GM12878 (cell line): ENCODE measurements around the gene SF1. TPM values are rescaled to one million over a fixed set of nuclear protein-coding genes. Genes with fewer than 3 reads are reported as not detected.

Source experiments
- ASH2L ChIP-seq: fragments of 300-600, 200-600 bp; sonication (generic); IDR thresholded peaks from 2 replicates; pipeline ENCODE4 v1.6.1; 2017; ENCODE audit warnings: low read depth, mild to moderate bottlenecking, borderline replicate concordance
- ATF7 ChIP-seq: fragments of 450-650 bp; IDR thresholded peaks from 2 replicates; pipeline ENCODE4 v1.6.1; 2016; ENCODE audit warnings: low read depth, mild to moderate bottlenecking
- BMI1 ChIP-seq: fragments of 450-650 bp; IDR thresholded peaks from 2 replicates; pipeline ENCODE4 v1.6.1; 2016; ENCODE audit warnings: mild to moderate bottlenecking, moderate library complexity, borderline replicate concordance
- CEBPB ChIP-seq, 2 experiments: fragments of 150-350 bp in 1 of 2; IDR thresholded peaks; 2 replicates each; pipeline ENCODE4 v1.6.1; 2012 to 2014; ENCODE audit warnings: low read depth in 2 of 2, low read length in 2 of 2, borderline replicate concordance in 1 of 2, inconsistent platforms in 1 of 2
- CREM ChIP-seq: IDR thresholded peaks from 2 replicates; pipeline ENCODE4 v1.6.1; 2014; ENCODE audit warnings: antibody characterized with exemption, low read depth
- CTCF ChIP-seq, 3 experiments: IDR thresholded peaks in 2 of 3; conservative IDR thresholded peaks in 1 of 3; 2 replicates each; pipeline ENCODE4 v1.5.1; 2011; ENCODE audit warnings: low read depth in 3 of 3, low read length in 3 of 3, mild to moderate bottlenecking in 3 of 3, control low read depth in 2 of 3, moderate library complexity in 2 of 3, inconsistent platforms in 1 of 3, mixed read lengths in 1 of 3; ENCODE audit not compliant: control insufficient read depth in 2 of 3, insufficient read depth in 1 of 3; ENCODE audit errors: extremely low read depth in 1 of 3
- DPF2 ChIP-seq: fragments of 450-650 bp; IDR thresholded peaks from 2 replicates; pipeline ENCODE4 v1.6.1; 2017; ENCODE audit warnings: mild to moderate bottlenecking
- ETV6 ChIP-seq, 2 experiments: fragments of 450-650 bp in 1 of 2; IDR thresholded peaks in 1 of 2; conservative IDR thresholded peaks in 1 of 2; 2 replicates each; pipeline ENCODE4 v1.6.1; 2014; ENCODE audit warnings: antibody characterized with exemption in 1 of 2, borderline replicate concordance in 1 of 2, low read depth in 1 of 2, mild to moderate bottlenecking in 1 of 2, moderate library complexity in 1 of 2
- GATAD2B ChIP-seq: fragments of 450-650 bp; conservative IDR thresholded peaks from 2 replicates; pipeline ENCODE4 v1.6.1; 2017; ENCODE audit warnings: low read depth, mild to moderate bottlenecking, moderate library complexity
- HSF1 ChIP-seq: fragments of 150-350 bp; IDR thresholded peaks from 2 replicates; pipeline ENCODE4 v1.6.1; 2014; ENCODE audit warnings: mild to moderate bottlenecking, low read depth, low read length
- IKZF2 ChIP-seq, 2 experiments: fragments of 450-650 bp; IDR thresholded peaks; 2 replicates each; pipeline ENCODE4 v1.6.1; 2017; ENCODE audit warnings: mild to moderate bottlenecking in 2 of 2, moderate library complexity in 2 of 2
- IRF4 ChIP-seq: IDR thresholded peaks from 2 replicates; pipeline ENCODE4 v1.6.1; 2011; ENCODE audit warnings: low read depth, low read length
- KDM1A ChIP-seq: fragments of 200-600 bp; sonication (generic); IDR thresholded peaks from 2 replicates; pipeline ENCODE4 v1.6.1; 2016; ENCODE audit warnings: borderline replicate concordance
- KLF5 ChIP-seq: fragments of 450-650 bp; IDR thresholded peaks from 2 replicates; pipeline ENCODE4 v1.6.1; 2014; ENCODE audit warnings: mild to moderate bottlenecking; ENCODE audit not compliant: partially characterized antibody
- MEF2B ChIP-seq: fragments of 450-650 bp; IDR thresholded peaks from 2 replicates; pipeline ENCODE4 v1.6.1; 2018; ENCODE audit warnings: mild to moderate bottlenecking, moderate library complexity; ENCODE audit not compliant: partially characterized antibody, poor library complexity, severe bottlenecking
- MXI1 ChIP-seq: fragments of 150-350 bp; IDR thresholded peaks from 2 replicates; pipeline ENCODE4 v1.6.1; 2011; ENCODE audit warnings: low read depth, mild to moderate bottlenecking, inconsistent platforms, low read length, improper control_type of control experiment
- NFYB ChIP-seq: IDR thresholded peaks from 2 replicates; pipeline ENCODE4 v1.6.1; 2011; ENCODE audit warnings: low read depth, mild to moderate bottlenecking, low read length, improper control_type of control experiment, moderate library complexity; ENCODE audit not compliant: insufficient read depth
- NR2F1 ChIP-seq: fragments of 450-650 bp; conservative IDR thresholded peaks from 2 replicates; pipeline ENCODE4 v1.6.1; 2017; ENCODE audit warnings: mild to moderate bottlenecking
- NRF1 ChIP-seq: conservative IDR thresholded peaks from 2 replicates; pipeline ENCODE4 v1.6.1; 2011; ENCODE audit warnings: mild to moderate bottlenecking, low read depth, low read length, improper control_type of control experiment
- PAX8 ChIP-seq: fragments of 450-650 bp; IDR thresholded peaks from 2 replicates; pipeline ENCODE4 v1.6.1; 2017; ENCODE audit warnings: mild to moderate bottlenecking, moderate library complexity
- RUNX3 ChIP-seq: IDR thresholded peaks from 2 replicates; pipeline ENCODE4 v1.6.1; 2012; ENCODE audit warnings: low read length, inconsistent platforms
- SIN3A ChIP-seq: IDR thresholded peaks from 2 replicates; pipeline ENCODE4 v1.6.1; 2012; ENCODE audit warnings: low read depth, low read length, improper control_type of control experiment
- SMAD1 ChIP-seq: fragments of 450-650 bp; IDR thresholded peaks from 2 replicates; pipeline ENCODE4 v1.6.1; 2018; ENCODE audit warnings: mild to moderate bottlenecking, low read depth; ENCODE audit not compliant: partially characterized antibody
- SMARCA5 ChIP-seq: fragments of 450-650 bp; IDR thresholded peaks from 2 replicates; pipeline ENCODE4 v1.6.1; 2017; ENCODE audit warnings: mild to moderate bottlenecking
- SUPT20H ChIP-seq: IDR thresholded peaks from 2 replicates; pipeline ENCODE4 v1.6.1; 2011; ENCODE audit warnings: low read depth, mild to moderate bottlenecking, low read length, moderate library complexity, borderline replicate concordance; ENCODE audit not compliant: control insufficient read depth
- YY1 ChIP-seq: IDR thresholded peaks from 2 replicates; pipeline ENCODE4 v1.6.1; 2011; ENCODE audit warnings: low read depth, mild to moderate bottlenecking, low read length
- polyA plus RNA-seq, 11 experiments: library from polyadenylated mRNA; depleted of rRNA in 4 of 11; unstranded in 6 of 11; stranded (reverse) in 5 of 11; fragments of >200 nt; fragmentation: Nextera tagmentation in 4 of 11; fragmentation: Illumina TruSeq in 1 of 11; extraction: Ambion mirVana in 4 of 11; extraction: Trizol in 1 of 11; gene quantifications; 1 replicate in 1 of 11; 2 replicates in 10 of 11; pipeline versions ENCODE4 v1.2.1 to v1.2.3, GENCODE V29; 2011 to 2016; ENCODE audit warnings: inconsistent platforms in 2 of 11, missing spikeins in 2 of 11, low read depth in 1 of 11
- total RNA-seq, 4 experiments: library from RNA; depleted of rRNA in 3 of 4; stranded (reverse); fragments of >200 nt in 3 of 4; fragmentation: Illumina TruSeq in 1 of 4; extraction: Trizol in 1 of 4; gene quantifications; 2 replicates each; pipeline versions ENCODE4 v1.2.1 to v1.2.3, GENCODE V29; 2013 to 2021

The SF1 gene
- total and polyA plus RNA-seq, 10 of the 15 experiments (the other 5 are each of a cell fraction or from before 2014, with no cell fraction given), result 13.6 to 337 (median 103) TPM

- TF ChIP-seq SUPT20H, result no peak
- TF ChIP-seq NR2F1, result peak; percentile 77
- no peak for TF ChIP-seq ASH2L
- TF ChIP-seq SIN3A, result peak; percentile 29; the same call in 1 of the 2 replicates
- TF ChIP-seq CTCF (IDR thresholded peaks at IDR 0.05 in 2 of 3, conservative IDR thresholded peaks at IDR 0.05 in 1 of 3; ENCODE audit: control insufficient read depth in 2 of 3, extremely low read depth in 1 of 3, insufficient read depth in 1 of 3, low read depth in 3 of 3, low read length in 3 of 3), result peak; percentile 67 to 84 (median 74)
- TF ChIP-seq KLF5, result no peak
- TF ChIP-seq KDM1A, result no peak
- TF ChIP-seq CEBPB (IDR thresholded peaks at IDR 0.05; ENCODE audit: borderline replicate concordance in 1 of 2, low read depth in 2 of 2, low read length in 2 of 2), result no peak
- no peak for TF ChIP-seq MEF2B
- peak; percentile 8; the same call in 1 of the 2 replicates for TF ChIP-seq RUNX3
- TF ChIP-seq BMI1, result no peak
- 0 out of 2 replicates have a peak, but pooled peaks have one; percentile 17 for TF ChIP-seq GATAD2B
- peak; percentile 46 for TF ChIP-seq DPF2
- TF ChIP-seq NFYB, result no peak
- no peak for TF ChIP-seq HSF1
- TF ChIP-seq SMARCA5, result peak; percentile 81; the same call in 1 of the 2 replicates
- TF ChIP-seq MXI1, result no peak
- peak; percentile 28; the same call in 1 of the 2 replicates for TF ChIP-seq ATF7
- TF ChIP-seq SMAD1, result no peak
- TF ChIP-seq CREM, result no peak
- TF ChIP-seq NRF1, result 0 out of 2 replicates have a peak, but pooled peaks have one; percentile 11
- no peak for TF ChIP-seq IRF4
- 0 out of 2 replicates have a peak, but pooled peaks have one; percentile 19 for TF ChIP-seq YY1
- TF ChIP-seq PAX8, result no peak
- 0 out of 4 replicates have a peak, but pooled peaks of 1 of the 2 experiments have one; percentile 3 for TF ChIP-seq IKZF2 (IDR thresholded peaks at IDR 0.05)
- no peak for TF ChIP-seq ETV6 (conservative IDR thresholded peaks at IDR 0.05 in 1 of 2, IDR thresholded peaks at IDR 0.05 in 1 of 2; ENCODE audit: borderline replicate concordance in 1 of 2, low read depth in 1 of 2)
These were observed 34.5 kb downstream of the SF1 start, which contains the start of gene RASGRP2 (continued) for GRCh38 chr11:64743591-64744543.
